SK-N-SH (cell line): ENCODE data around the gene FRMD4B. TPM values are rescaled to one million over a fixed set of nuclear protein-coding genes. Genes with fewer than 3 reads are reported as not detected.

Experiments used
- CTCF ChIA-PET: fragments of 300-600, 350-600 bp; formaldehyde crosslinking; extraction: SDS; loops from one replicate; lab custom pipeline; 2021; lab: Yijun Ruan, JAX
- POLR2A ChIA-PET: fragments of 350-600 bp; sonication (Branson Sonifier 250); formaldehyde crosslinking; extraction: SDS; loops from one replicate; lab custom pipeline; 2020; ENCODE audit warnings: antibody characterized with exemption, inconsistent platforms; lab: Yijun Ruan, JAX
- DNase-seq: peaks from one replicate; pipeline ENCODE4 v3.0.0; 2012
- H2AFZ ChIP-seq: fragments of 200-600 bp; sonication (generic); 2 replicates; pipeline ENCODE4 v1.8.1; 2016; ENCODE audit warnings: antibody characterized with exemption, mild to moderate bottlenecking, low read depth
- H3F3A ChIP-seq: fragments of 200-600 bp; sonication (generic); replicated peaks from 2 replicates; pipeline ENCODE3; 2016; ENCODE audit warnings: antibody characterized with exemption, mild to moderate bottlenecking; ENCODE audit not compliant: insufficient read depth
- H3K27ac ChIP-seq, 2 experiments: fragments of 200-500 bp in 1 of 2; fragments of 200-600 bp in 1 of 2; sonication (Bioruptor generic) in 1 of 2; sonication (generic), shearing (Covaris generic) in 1 of 2; 2 replicates each; pipeline versions ENCODE4 v1.5.1 to v1.6.1; 2014 to 2016; ENCODE audit warnings: low read depth in 2 of 2, inconsistent platforms in 1 of 2, low read length in 1 of 2, mild to moderate bottlenecking in 1 of 2, mixed read lengths in 1 of 2
- H3K27me3 ChIP-seq: fragments of 200-600 bp; sonication (generic), shearing (Covaris generic); 2 replicates; pipeline ENCODE4 v1.6.1; 2016; ENCODE audit warnings: mixed run types; ENCODE audit not compliant: insufficient read depth
- H3K36me3 ChIP-seq, 2 experiments: fragments of 200-500 bp in 1 of 2; fragments of 200-600 bp in 1 of 2; sonication (Bioruptor generic) in 1 of 2; sonication (generic) in 1 of 2; replicated peaks in 1 of 2; 2 replicates each; pipeline versions ENCODE3 to v1.5.1; 2014 to 2016; ENCODE audit warnings: low read length in 1 of 2, mild to moderate bottlenecking in 1 of 2; ENCODE audit not compliant: insufficient read depth in 2 of 2, control insufficient read depth in 1 of 2
- H3K4me1 ChIP-seq, 2 experiments: fragments of 200-500 bp in 1 of 2; fragments of 200-600 bp in 1 of 2; sonication (Bioruptor generic) in 1 of 2; sonication (generic), shearing (Covaris generic) in 1 of 2; 2 replicates each; pipeline versions ENCODE4 v1.5.1 to v1.6.1; 2014 to 2016; ENCODE audit warnings: low read depth in 1 of 2, low read length in 1 of 2, mixed run types in 1 of 2; ENCODE audit not compliant: insufficient read depth in 2 of 2, control insufficient read depth in 1 of 2
- H3K4me2 ChIP-seq: fragments of 200-600 bp; sonication (generic), shearing (Covaris generic); 2 replicates; pipeline ENCODE4 v1.6.1; 2017; ENCODE audit warnings: mixed run types
- H3K4me3 ChIP-seq, 2 experiments: fragments of 200-500 bp in 1 of 2; fragments of 200-600 bp in 1 of 2; sonication (Bioruptor generic) in 1 of 2; sonication (generic), shearing (Covaris generic) in 1 of 2; 2 replicates each; pipeline versions ENCODE4 v1.5.1 to v1.8.1; 2014 to 2016; ENCODE audit warnings: low read depth in 2 of 2, inconsistent platforms in 1 of 2, low read length in 1 of 2, mild to moderate bottlenecking in 1 of 2, mixed read lengths in 1 of 2, moderate library complexity in 1 of 2
- H3K79me2 ChIP-seq: fragments of 200-600 bp; sonication (generic); 2 replicates; pipeline ENCODE4 v1.8.1; 2017; ENCODE audit warnings: mild to moderate bottlenecking; ENCODE audit not compliant: insufficient read depth
- H3K9ac ChIP-seq: fragments of 200-600 bp; sonication (generic); 2 replicates; pipeline ENCODE4 v1.6.1; 2017; ENCODE audit warnings: mixed run types
- H3K9me2 ChIP-seq: fragments of 200-600 bp; sonication (generic); 2 replicates; pipeline ENCODE4 v1.6.1; 2017; ENCODE audit warnings: mixed run types
- H3K9me3 ChIP-seq: fragments of 200-600 bp; sonication (generic); 2 replicates; pipeline ENCODE4 v1.6.1; 2017; ENCODE audit warnings: mixed run types, mild to moderate bottlenecking, moderate library complexity
- H4K20me1 ChIP-seq: fragments of 200-600 bp; sonication (generic); 2 replicates; pipeline ENCODE4 v1.6.1; 2017; ENCODE audit warnings: mild to moderate bottlenecking, mixed run types; ENCODE audit not compliant: insufficient read depth
- ELF1 ChIP-seq: IDR thresholded peaks from 2 replicates; pipeline ENCODE4 v1.4.0; 2012
- FOXM1 ChIP-seq: IDR thresholded peaks from 2 replicates; pipeline ENCODE4 v1.4.0; 2012; ENCODE audit warnings: low read depth, mild to moderate bottlenecking
- NFIC ChIP-seq: IDR thresholded peaks from 2 replicates; pipeline ENCODE4 v1.4.0; 2012; ENCODE audit warnings: borderline replicate concordance
- NRF1 ChIP-seq: IDR thresholded peaks from 2 replicates; pipeline ENCODE4 v1.6.1; 2012; ENCODE audit warnings: low read depth, mild to moderate bottlenecking, low read length
- POLR2AphosphoS5 ChIP-seq: IDR thresholded peaks from 2 replicates; pipeline ENCODE4 v1.6.1; 2012; ENCODE audit warnings: low read depth, low read length
- RAD21 ChIP-seq: IDR thresholded peaks from 2 replicates; pipeline ENCODE4 v1.6.1; 2012; ENCODE audit warnings: mild to moderate bottlenecking, low read length
- REST ChIP-seq: IDR thresholded peaks from 2 replicates; pipeline ENCODE4 v1.6.1; 2012; ENCODE audit warnings: mild to moderate bottlenecking, low read depth, low read length, moderate library complexity
- RXRA ChIP-seq: IDR thresholded peaks from 2 replicates; pipeline ENCODE4 v1.4.0; 2012; ENCODE audit warnings: low read depth, mild to moderate bottlenecking, borderline replicate concordance
- TAF1 ChIP-seq: IDR thresholded peaks from 2 replicates; pipeline ENCODE4 v1.6.1; 2012; ENCODE audit warnings: low read depth, mild to moderate bottlenecking, low read length, moderate library complexity, borderline replicate concordance
- TEAD4 ChIP-seq: IDR thresholded peaks from 2 replicates; pipeline ENCODE4 v1.4.0; 2012; ENCODE audit warnings: mild to moderate bottlenecking, borderline replicate concordance; ENCODE audit not compliant: insufficient read depth
- USF1 ChIP-seq: IDR thresholded peaks from 2 replicates; pipeline ENCODE4 v1.4.0; 2012; ENCODE audit warnings: low read depth, borderline replicate concordance
- YY1 ChIP-seq: IDR thresholded peaks from 2 replicates; pipeline ENCODE4 v1.4.0; 2012; ENCODE audit warnings: low read depth, mild to moderate bottlenecking
- ZBTB33 ChIP-seq: IDR thresholded peaks from 2 replicates; pipeline ENCODE4 v1.4.0; 2012; ENCODE audit warnings: low read depth, borderline replicate concordance
- WGBS: methylation state at CpG from one replicate; pipeline ENCODE4 v1.1.6; 2017; ENCODE audit warnings: low lambda C conversion rate; 5-methylcytosine and 5-hydroxymethylcytosine counted together
- polyA plus RNA-seq, 3 experiments: library from polyadenylated mRNA; depleted of rRNA; stranded (reverse); fragments of >200 nt; gene quantifications; 2 replicates each; pipeline ENCODE4 v1.2.3, GENCODE V29; 2012
- TF ChIP-seq, protein P1 (sequence below): fragments of 200-600 bp; sonication (generic); IDR thresholded peaks from 2 replicates; pipeline ENCODE4 v1.6.1; 2017; ENCODE audit warnings: antibody characterized with exemption, mild to moderate bottlenecking, moderate library complexity
- TF ChIP-seq, protein P2 (sequence below): fragments of 150-350 bp; IDR thresholded peaks from 2 replicates; pipeline ENCODE4 v1.6.1; 2017; ENCODE audit warnings: antibody characterized with exemption, low read length, low read depth, borderline replicate concordance

The FRMD4B gene
- polyA plus RNA-seq, 1 of the 3 experiments (the other 2 are of a cell fraction), result 0.53 TPM

DNA sequence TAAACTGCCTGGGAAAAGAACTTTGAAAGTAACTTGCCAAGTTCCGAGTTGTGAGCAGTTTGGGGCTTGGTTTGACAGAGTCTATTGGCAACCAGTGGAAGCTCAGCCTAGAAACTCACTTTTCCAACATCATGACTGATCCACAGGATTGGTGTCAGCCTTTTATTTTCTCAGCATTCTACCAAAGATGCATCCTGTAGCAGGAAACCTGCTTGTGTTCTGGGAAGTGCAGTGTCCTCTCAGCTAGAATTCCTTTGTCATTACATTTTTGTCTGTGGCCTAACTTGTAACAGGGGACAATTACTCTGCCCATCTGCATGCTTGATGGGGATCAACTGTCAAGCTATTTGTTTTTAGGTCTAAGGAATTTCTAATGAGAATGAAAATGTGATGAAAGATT lies 146.8 kb downstream of the FRMD4B start:
- Histone ChIP-seq H3F3A (peaks cover 5% of the 10 kb centered on the region), H3K27me3 (no peaks in the 10 kb centered on the region), H4K20me1 (no peaks in the 10 kb centered on the region), H3K9me3 (no peaks in the 10 kb centered on the region), H3K4me3 (no peak overlapping the region), H3K36me3 (no peaks in the 10 kb centered on the region), H3K79me2 (no peaks in the 10 kb centered on the region)
- CTCF ChIA-PET, result interaction anchor here (1.2 kb wide), 1 partner anchor 67 kb away, joined by 3 read pairs; no protein-coding TSS in a partner anchor
- POLR2A ChIA-PET, result no interaction called here
- 69% methylated on average over 1 of the region's 1 CpG for whole genome bisulfite sequencing
- TF ChIP-seq, protein P1, sequence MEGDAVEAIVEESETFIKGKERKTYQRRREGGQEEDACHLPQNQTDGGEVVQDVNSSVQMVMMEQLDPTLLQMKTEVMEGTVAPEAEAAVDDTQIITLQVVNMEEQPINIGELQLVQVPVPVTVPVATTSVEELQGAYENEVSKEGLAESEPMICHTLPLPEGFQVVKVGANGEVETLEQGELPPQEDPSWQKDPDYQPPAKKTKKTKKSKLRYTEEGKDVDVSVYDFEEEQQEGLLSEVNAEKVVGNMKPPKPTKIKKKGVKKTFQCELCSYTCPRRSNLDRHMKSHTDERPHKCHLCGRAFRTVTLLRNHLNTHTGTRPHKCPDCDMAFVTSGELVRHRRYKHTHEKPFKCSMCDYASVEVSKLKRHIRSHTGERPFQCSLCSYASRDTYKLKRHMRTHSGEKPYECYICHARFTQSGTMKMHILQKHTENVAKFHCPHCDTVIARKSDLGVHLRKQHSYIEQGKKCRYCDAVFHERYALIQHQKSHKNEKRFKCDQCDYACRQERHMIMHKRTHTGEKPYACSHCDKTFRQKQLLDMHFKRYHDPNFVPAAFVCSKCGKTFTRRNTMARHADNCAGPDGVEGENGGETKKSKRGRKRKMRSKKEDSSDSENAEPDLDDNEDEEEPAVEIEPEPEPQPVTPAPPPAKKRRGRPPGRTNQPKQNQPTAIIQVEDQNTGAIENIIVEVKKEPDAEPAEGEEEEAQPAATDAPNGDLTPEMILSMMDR, result no peak
- TF ChIP-seq TEAD4 (no peak), POLR2AphosphoS5 (no peak)
- TF ChIP-seq, protein P2, sequence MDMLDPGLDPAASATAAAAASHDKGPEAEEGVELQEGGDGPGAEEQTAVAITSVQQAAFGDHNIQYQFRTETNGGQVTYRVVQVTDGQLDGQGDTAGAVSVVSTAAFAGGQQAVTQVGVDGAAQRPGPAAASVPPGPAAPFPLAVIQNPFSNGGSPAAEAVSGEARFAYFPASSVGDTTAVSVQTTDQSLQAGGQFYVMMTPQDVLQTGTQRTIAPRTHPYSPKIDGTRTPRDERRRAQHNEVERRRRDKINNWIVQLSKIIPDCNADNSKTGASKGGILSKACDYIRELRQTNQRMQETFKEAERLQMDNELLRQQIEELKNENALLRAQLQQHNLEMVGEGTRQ, result no peak
- TF ChIP-seq, all 33 proteins: peak for 0
- Histone ChIP-seq H3K27ac (no peak overlapping the region), H3K9me2 (no peaks in the 10 kb centered on the region), H3K4me1 (no peaks in the 10 kb centered on the region; a peak in 1 of 4 replicates), H3K4me2 (no peak overlapping the region), H2AFZ (no peak overlapping the region), H3K9ac (no peak overlapping the region)
- DNase-seq, result no peak

GRCh38 chr3:69236812-69237707 lies 148.8 kb downstream of the FRMD4B start:
- H3K4me2 ChIP-seq, result no peak overlapping the region
- TF ChIP-seq RAD21 (no peak), USF1 (no peak), NRF1 (no peak), FOXM1 (no peak), RXRA (no peak), POLR2AphosphoS5 (no peak), NFIC (no peak), ZBTB33 (no peak), REST (no peak), ELF1 (no peak), YY1 (no peak), TAF1 (no peak)

More at GRCh38 chr3:69236812-69237707, 148.8 kb downstream of the FRMD4B start:
- no peak overlapping the region for H3K4me3 ChIP-seq
- H2AFZ ChIP-seq, result no peak overlapping the region
- no peak overlapping the region for H3K27ac ChIP-seq
- H3K79me2 ChIP-seq, result no peaks in the 10 kb centered on the region
- H3F3A ChIP-seq, result peaks cover 5% of the 10 kb centered on the region
- no peaks in the 10 kb centered on the region for H3K9me3 ChIP-seq
- CTCF ChIA-PET, result interaction anchor here (0.8 to 3.6 kb wide), 5 partner anchors 13 to 75 kb away, joined by 3 to 18 read pairs (median 4); no protein-coding TSS in a partner anchor
- WGBS, result 90% methylated on average over 8 of the region's 8 CpGs
- no peaks in the 10 kb centered on the region for H3K9me2 ChIP-seq
- H3K4me1 ChIP-seq, result peaks cover 0 to 3% of the 10 kb centered on the region in 2 experiments; a peak in 1 of 4 replicates
- DNase-seq, result no peak
- no peak overlapping the region for H3K9ac ChIP-seq
- no peaks in the 10 kb centered on the region for H3K27me3 ChIP-seq
- POLR2A ChIA-PET, result interaction anchor here (0.7 kb wide), 1 partner anchor 27 kb away, joined by 3 read pairs; no protein-coding TSS in a partner anchor
- no peaks in the 10 kb centered on the region for H4K20me1 ChIP-seq
- no peaks in the 10 kb centered on the region for H3K36me3 ChIP-seq
